Measurements from ENCODE around the gene SLC35B1.

The SLC35B1 gene

DNA sequence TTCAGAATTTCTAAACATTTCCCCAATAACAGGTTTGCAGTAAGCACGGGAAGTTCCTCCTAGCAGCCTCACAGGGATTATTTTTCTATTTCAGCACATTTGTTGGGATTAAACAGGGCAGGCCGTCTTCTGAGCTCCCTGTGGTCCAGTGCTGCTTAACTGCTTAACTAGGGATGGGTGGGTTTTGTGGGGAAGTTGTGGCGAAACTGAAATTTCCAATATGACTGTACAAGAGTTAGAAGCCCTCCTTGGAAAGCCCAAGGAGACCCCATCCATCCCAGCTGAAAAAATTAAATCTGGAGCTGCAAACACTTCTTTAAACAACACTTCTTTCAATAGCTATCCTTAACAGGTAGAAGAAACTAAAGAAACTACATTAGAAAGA lies 33.9 kb upstream of the SLC35B1 start:
- no peaks in the 10 kb centered on the region for H3K27me3 ChIP-seq (ENCODE audit: insufficient read depth, insufficient read length)
- no peak overlapping the region for H3K4me3 ChIP-seq (ENCODE audit: insufficient read length, low read depth)
- TF ChIP-seq SUZ12 (IDR thresholded peaks at IDR 0.05; ENCODE audit: extremely low read depth, insufficient read depth, insufficient read length) = no peak
- no peak for TF ChIP-seq YY1 (IDR thresholded peaks at IDR 0.05; ENCODE audit: insufficient read depth, insufficient read length)
- DNase-seq (ENCODE audit: low read depth, low spot score) = no peak
- H3K36me3 ChIP-seq (ENCODE audit: insufficient read depth, insufficient read length, low read length) = no peaks in the 10 kb centered on the region
- H3K9me3 ChIP-seq (ENCODE audit: insufficient read depth, low read length) = no peaks in the 10 kb centered on the region
- no peak overlapping the region for H3K9ac ChIP-seq (ENCODE audit: insufficient read length, low read depth)
- H3K4me1 ChIP-seq (ENCODE audit: insufficient read depth, insufficient read length) = no peaks in the 10 kb centered on the region

DNA sequence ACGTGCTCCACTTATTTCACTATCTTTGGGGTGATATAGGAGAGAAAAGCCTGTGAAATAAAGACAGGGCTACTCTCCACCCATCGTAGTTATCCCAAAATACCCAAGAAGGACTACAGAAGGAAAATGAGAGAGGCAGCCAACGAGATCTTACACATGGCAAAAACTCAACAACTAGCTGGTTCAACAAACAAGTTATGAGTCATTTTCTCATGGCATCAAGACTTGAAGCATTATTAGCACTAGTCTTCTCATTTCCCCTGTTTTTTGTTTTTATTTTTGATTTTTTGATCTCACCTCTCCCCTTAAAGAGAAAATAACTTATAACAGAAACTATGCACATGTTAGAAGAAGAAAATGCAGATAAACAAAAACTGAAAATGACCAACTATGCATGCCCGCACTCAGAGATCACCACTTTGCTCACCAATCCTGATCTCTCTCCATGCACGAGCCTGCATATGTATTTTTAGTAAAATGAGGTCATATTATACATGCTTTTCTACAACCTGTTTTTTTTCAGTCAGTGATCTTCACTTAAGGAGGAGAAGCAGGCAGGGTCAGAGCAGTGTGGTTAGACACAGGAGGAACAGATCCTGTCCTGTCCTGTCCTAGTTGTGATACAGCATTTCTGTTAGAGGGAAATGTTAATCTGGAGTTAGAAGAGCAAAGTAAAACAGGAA lies 33.4 kb upstream of the SLC35B1 start:
- Histone ChIP-seq H3K4me1 (ENCODE audit: insufficient read depth, insufficient read length) (no peaks in the 10 kb centered on the region), H3K4me3 (ENCODE audit: insufficient read length, low read depth) (no peak overlapping the region), H3K9ac (ENCODE audit: insufficient read length, low read depth) (no peak overlapping the region), H3K36me3 (ENCODE audit: insufficient read depth, insufficient read length, low read length) (no peaks in the 10 kb centered on the region), H3K9me3 (ENCODE audit: insufficient read depth, low read length) (no peaks in the 10 kb centered on the region), H3K27me3 (ENCODE audit: insufficient read depth, insufficient read length) (no peaks in the 10 kb centered on the region)
- TF ChIP-seq ZNF274 (IDR thresholded peaks at IDR 0.05; ENCODE audit: low read depth, low read length) (no peak), SUZ12 (IDR thresholded peaks at IDR 0.05; ENCODE audit: extremely low read depth, insufficient read depth, insufficient read length) (no peak), YY1 (IDR thresholded peaks at IDR 0.05; ENCODE audit: insufficient read depth, insufficient read length) (no peak)
- DNase-seq (ENCODE audit: low read depth, low spot score) = no peak

DNA sequence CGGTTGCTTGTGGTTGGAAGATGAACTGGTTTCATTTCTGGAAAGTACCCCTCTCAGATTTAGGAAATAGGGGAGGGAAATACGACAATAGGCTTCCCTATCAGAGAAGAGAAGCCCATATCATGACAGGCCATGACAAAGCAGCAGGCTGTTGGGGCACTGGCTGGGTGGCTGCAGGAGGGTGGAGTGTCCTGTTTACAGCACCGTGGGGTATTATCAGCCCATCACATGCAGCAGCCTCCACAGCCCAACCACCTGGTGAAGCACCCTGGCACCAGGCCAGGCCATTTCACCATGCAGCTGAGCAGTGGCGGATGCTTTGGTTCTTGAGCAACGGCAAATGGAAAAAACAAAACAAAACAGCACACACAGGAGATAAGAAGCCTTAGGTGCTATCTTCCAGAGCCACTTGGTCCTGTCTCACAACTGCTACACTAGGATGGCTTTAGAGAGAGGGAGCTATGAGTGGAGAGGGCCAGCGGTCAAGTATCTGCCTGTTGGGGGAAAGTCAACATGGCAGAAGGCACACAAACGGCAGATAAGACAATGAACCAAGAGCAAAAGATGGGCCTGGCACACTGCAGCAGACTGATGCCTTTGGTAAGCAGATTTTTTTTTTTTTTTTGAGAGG lies 32.0 kb upstream of the SLC35B1 start:
- TF ChIP-seq ZNF274 (IDR thresholded peaks at IDR 0.05; ENCODE audit: low read depth, low read length) (no peak), YY1 (IDR thresholded peaks at IDR 0.05; ENCODE audit: insufficient read depth, insufficient read length) (no peak), SUZ12 (IDR thresholded peaks at IDR 0.05; ENCODE audit: extremely low read depth, insufficient read depth, insufficient read length) (no peak)
- no peaks in the 10 kb centered on the region for H3K4me1 ChIP-seq (ENCODE audit: insufficient read depth, insufficient read length)
- H3K9me3 ChIP-seq (ENCODE audit: insufficient read depth, low read length) = no peaks in the 10 kb centered on the region
- no peaks in the 10 kb centered on the region for H3K27me3 ChIP-seq (ENCODE audit: insufficient read depth, insufficient read length)
- no peaks in the 10 kb centered on the region for H3K36me3 ChIP-seq (ENCODE audit: insufficient read depth, insufficient read length, low read length)
- no peak for DNase-seq (ENCODE audit: low read depth, low spot score)
- H3K9ac ChIP-seq (ENCODE audit: insufficient read length, low read depth) = no peak overlapping the region
- no peak overlapping the region for H3K4me3 ChIP-seq (ENCODE audit: insufficient read length, low read depth)

DNA sequence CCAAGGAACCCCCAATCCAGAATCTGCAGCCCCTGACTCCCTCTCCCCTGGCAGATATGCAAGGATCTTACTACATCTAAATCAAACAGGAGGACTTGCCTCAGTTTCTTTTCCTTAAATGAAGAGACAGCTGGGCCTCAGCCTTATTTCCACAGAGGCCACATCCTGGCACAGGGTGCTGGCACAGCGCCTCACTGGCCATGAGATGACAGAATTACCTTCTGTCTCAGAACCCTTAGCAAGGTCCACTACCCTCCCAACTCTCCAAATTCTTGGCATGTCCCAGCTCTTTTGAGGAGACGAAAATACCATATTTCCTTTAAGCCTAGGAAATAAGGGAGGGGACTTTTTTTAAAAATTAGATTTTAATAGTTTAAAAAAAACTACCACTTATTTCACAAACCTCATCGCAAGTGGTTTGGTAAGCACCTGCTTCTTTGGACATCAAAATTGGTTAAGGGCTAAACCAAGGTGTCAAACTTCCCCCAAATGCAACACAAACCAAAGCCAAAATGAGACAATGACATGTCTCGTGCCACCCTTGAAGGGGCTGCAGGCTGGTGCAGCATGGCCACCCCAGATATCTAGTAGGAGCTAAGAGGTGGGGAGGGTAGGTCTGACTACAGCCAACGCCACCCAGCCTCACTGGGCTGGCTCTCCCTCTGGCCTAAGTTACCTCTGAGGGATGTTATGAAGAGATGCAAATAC lies 30.8 kb upstream of the SLC35B1 start:
- no peaks in the 10 kb centered on the region for H3K9me3 ChIP-seq (ENCODE audit: insufficient read depth, low read length)
- H3K4me3 ChIP-seq (ENCODE audit: insufficient read length, low read depth) = no peak overlapping the region
- no peaks in the 10 kb centered on the region for H3K4me1 ChIP-seq (ENCODE audit: insufficient read depth, insufficient read length)
- H3K27me3 ChIP-seq (ENCODE audit: insufficient read depth, insufficient read length) = no peaks in the 10 kb centered on the region
- DNase-seq (ENCODE audit: low read depth, low spot score) = no peak
- TF ChIP-seq ZNF274 (IDR thresholded peaks at IDR 0.05; ENCODE audit: low read depth, low read length) (no peak), YY1 (IDR thresholded peaks at IDR 0.05; ENCODE audit: insufficient read depth, insufficient read length) (no peak), SUZ12 (IDR thresholded peaks at IDR 0.05; ENCODE audit: extremely low read depth, insufficient read depth, insufficient read length) (no peak)
- no peaks in the 10 kb centered on the region for H3K36me3 ChIP-seq (ENCODE audit: insufficient read depth, insufficient read length, low read length)
- no peak overlapping the region for H3K9ac ChIP-seq (ENCODE audit: insufficient read length, low read depth)

DNA sequence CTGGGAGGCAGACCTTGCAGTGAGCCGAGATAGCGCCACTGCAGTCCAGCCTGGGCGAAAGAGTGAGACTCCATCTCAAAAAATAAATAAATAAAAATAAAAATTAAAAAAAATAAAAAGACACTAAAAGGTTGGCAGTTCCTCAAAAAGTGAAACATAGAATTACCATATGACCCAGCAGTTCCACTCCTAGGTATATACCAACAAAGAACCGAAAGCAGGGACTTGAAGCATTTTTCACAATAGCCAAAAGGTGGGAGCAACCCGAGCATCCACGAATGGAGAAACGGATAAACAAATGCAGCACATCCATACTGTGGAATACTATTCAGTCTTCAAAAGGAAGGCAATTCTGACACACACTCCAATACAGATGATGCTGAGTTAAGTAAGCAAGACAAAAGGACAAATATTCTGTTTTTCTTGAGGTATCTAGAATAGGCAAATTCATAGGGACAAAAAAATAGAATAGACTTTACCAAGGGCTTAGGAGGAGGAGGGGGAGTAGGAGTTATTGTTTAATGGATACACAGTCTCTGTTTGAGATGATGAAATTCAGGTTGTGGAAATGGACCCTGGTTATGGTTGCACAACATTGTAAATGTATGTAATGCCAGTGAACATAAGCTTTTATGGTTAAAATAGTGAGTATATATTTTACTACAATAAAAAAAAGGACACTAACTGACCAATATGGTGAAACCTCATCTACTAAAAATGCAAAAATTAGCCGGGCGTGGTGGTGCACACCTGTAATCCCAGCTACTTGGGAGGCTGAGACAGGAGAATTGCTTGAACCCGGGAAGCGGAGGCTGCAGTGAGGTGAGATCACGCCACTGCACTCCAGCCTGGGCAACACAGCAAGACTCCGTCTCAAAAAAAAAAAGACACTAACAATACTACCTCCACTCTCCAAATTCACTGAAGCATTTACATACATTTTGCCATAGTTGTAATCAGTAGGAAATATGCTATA lies 27.0 kb upstream of the SLC35B1 start:
- no peak overlapping the region for H3K4me3 ChIP-seq (ENCODE audit: insufficient read length, low read depth)
- H3K9me3 ChIP-seq (ENCODE audit: insufficient read depth, low read length) = no peaks in the 10 kb centered on the region
- H3K9ac ChIP-seq (ENCODE audit: insufficient read length, low read depth) = no peak overlapping the region
- TF ChIP-seq ZNF274 (IDR thresholded peaks at IDR 0.05; ENCODE audit: low read depth, low read length) = no peak
- TF ChIP-seq SUZ12 (IDR thresholded peaks at IDR 0.05; ENCODE audit: extremely low read depth, insufficient read depth, insufficient read length) = no peak
- TF ChIP-seq YY1 (IDR thresholded peaks at IDR 0.05; ENCODE audit: insufficient read depth, insufficient read length) = no peak
- DNase-seq (ENCODE audit: low read depth, low spot score) = no peak
- H3K4me1 ChIP-seq (ENCODE audit: insufficient read depth, insufficient read length) = no peaks in the 10 kb centered on the region
- H3K36me3 ChIP-seq (ENCODE audit: insufficient read depth, insufficient read length, low read length) = peaks cover 9% of the 10 kb centered on the region
- H3K27me3 ChIP-seq (ENCODE audit: insufficient read depth, insufficient read length) = no peaks in the 10 kb centered on the region

DNA sequence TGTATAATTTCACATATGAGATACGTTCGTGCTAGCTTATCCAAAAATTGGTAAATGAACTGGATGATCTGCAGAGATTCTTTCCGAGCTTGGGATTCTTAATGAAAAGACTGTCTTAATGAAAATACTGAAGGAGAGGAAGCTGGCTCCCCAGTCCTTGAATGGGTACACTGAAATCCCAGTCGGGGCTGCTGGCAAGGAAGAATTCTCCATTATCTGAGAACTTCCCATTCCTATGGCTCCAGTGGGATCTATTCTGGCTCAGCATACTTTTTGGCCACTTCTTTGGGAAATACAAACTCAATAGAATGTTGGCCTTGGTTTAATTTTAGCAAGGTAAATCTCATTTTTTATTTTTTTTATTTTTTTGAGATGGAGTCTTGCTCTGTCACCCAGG lies 23.7 kb upstream of the SLC35B1 start:
- peaks cover 9% of the 10 kb centered on the region for H3K36me3 ChIP-seq (ENCODE audit: insufficient read depth, insufficient read length, low read length)
- no peak for DNase-seq (ENCODE audit: low read depth, low spot score)
- no peaks in the 10 kb centered on the region for H3K9me3 ChIP-seq (ENCODE audit: insufficient read depth, low read length)
- TF ChIP-seq SUZ12 (IDR thresholded peaks at IDR 0.05; ENCODE audit: extremely low read depth, insufficient read depth, insufficient read length) (no peak), ZNF274 (IDR thresholded peaks at IDR 0.05; ENCODE audit: low read depth, low read length) (no peak), YY1 (IDR thresholded peaks at IDR 0.05; ENCODE audit: insufficient read depth, insufficient read length) (no peak)
- no peak overlapping the region for H3K4me3 ChIP-seq (ENCODE audit: insufficient read length, low read depth)
- H3K9ac ChIP-seq (ENCODE audit: insufficient read length, low read depth) = no peak overlapping the region
- H3K27me3 ChIP-seq (ENCODE audit: insufficient read depth, insufficient read length) = no peaks in the 10 kb centered on the region
- H3K4me1 ChIP-seq (ENCODE audit: insufficient read depth, insufficient read length) = no peaks in the 10 kb centered on the region

Measured in NT2/D1 (cell line).